Left colon (tissue), 2 donors: ENCODE results near the gene STAT3. TPM values are rescaled to one million over a fixed set of nuclear protein-coding genes. Genes with fewer than 3 reads are reported as not detected.
"Not testable (repeated sequence)": the region's sequence is repeated elsewhere in the genome, so short reads cannot be mapped to it uniquely, and the experiment has no call there.

ENCODE experiments used
- ATAC-seq: fragments of 200-7000 bp; cut with Tn5 transposase; one replicate; pipeline ENCODE4 v1.9.1; 2020; ENCODE audit warnings: mild to moderate bottlenecking, moderate library complexity
- DNase-seq, 2 donors: peaks; one replicate each; pipeline ENCODE4 v3.0.0-alpha.2; 2020
- intact Hi-C, 2 donors: fragments of 100-400 bp; cut with DNase I in 1 of 2; cut with micrococcal nuclease in 1 of 2; formaldehyde crosslinking; loops; one replicate each; pipeline versions ENCODE4 v1.11.2 to v1.14.0; 2022; cut with DNase I, micrococcal nuclease
- total RNA-seq, 2 donors: library from RNA; stranded (reverse); fragmentation: NEBNext Ultra II Directional; extraction: Animal tissue kit (Norgen Biotek cat#: 25700); gene quantifications; one replicate each; pipeline ENCODE4 v1.2.1, GENCODE V29; 2021
- donor health status: DM: no; HTN: no; CAD: no.
- donor health status: DM: yes; HTN: yes; CAD: no.

The STAT3 gene
- total RNA-seq, 2 donors from 2014 or later, result 150 to 212 TPM

DNA sequence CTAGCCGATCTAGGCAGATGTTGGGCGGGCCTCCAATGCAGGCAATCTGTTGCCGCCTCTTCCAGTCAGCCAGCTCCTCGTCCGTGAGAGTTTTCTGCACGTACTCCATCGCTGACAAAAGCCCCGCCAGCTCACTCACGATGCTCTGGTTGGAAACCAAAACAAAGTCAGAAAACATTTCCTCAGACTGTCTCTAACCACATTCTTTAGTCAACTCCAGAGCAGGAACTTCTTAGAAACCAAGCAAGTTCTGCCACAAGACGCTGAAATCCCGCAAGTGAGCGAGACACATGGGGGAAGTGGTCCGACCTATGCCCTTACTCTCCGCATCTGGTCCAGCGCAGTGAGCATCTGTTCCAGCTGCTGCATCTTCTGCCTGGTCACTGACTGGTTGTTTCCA is 50.8 kb downstream of the STAT3 start:
- DNase-seq (no peak), ATAC-seq (no peak)
- intact Hi-C loops, result no loop called here

DNA sequence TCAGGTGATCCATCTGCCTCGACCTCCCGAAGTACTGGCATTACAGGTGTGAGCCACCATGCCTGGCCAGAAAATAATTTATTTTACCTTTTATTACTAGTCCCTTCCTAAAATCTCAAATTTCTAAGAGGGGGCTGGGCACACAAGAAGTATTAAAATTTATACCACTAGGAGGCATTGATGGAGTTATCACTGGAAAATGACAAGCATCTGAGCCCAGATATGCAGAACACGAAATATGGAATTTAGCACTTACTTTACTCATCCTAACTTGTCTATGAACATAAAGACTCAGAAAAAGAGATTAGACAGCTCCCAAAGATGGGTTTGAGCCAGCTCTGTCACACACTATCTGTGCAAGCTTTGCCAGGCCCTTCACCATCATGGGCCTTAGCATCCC is 53.6 kb downstream of the STAT3 start:
- DNase-seq (no peak), ATAC-seq (no peak)
- intact Hi-C loops, result no loop called here

DNA sequence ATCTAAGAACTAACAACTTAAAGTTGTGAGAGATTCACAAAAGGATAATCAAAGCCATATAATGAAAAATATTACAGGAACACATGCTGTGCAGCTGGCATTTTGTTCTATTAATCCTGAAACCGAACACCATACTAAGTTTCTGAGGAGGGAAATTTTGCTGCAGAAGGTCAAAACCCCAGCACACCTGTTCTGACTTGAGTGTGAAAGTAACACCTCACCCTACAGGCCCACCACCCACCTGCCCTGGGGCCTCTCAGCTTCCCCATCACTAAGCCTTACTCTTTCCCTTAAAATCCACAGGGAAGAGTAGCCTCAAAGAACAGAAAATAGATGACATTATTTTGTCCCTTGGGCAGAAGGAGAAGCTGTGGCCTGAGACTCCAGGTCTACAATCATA is 55.2 kb downstream of the STAT3 start:
- no peak for DNase-seq
- intact Hi-C loops, result no loop called here
- ATAC-seq, result no peak

DNA sequence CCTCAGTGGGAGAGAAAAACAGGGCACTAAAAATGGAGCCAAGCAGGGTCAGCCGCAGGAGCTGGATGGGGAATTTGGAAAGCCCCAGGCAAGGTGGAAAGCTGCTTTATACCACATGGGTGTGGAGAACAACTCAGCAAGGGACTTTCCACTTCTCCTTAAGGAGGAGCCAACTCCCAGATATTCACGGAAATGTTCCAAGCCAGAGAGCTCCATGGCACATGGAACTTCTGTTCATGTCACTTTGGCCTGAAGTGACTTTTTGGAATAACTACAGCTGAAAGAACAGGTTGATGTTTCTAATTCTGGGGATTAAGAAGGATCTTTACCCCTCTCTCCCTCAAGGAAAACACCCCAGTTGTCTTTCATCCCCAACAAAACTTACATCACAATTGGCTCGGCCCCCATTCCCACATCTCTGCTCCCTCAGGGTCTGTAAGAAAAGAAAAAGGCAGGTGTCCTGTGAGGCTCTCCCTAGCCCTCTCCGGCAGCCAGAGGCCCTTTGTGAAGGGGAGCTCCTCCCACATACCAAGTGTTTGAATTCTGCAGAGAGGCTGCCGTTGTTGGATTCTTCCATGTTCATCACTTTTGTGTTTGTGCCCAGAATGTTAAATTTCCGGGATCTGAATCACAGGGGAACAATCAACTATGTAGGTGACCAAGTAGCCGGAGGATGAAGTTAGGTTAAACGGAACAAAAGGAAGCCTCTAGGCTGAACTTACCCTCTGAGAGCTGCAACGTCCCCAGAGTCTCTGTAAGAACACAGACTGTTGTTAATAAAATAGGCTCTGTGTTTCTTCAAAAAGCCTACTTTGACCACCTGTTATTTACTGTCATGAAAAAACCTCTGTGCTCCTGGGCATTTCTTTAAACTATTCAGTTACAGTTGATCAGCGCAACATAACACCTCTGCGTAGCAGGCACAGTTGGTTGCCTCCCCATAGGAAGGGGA is 58.9 kb downstream of the STAT3 start:
- DNase-seq (peak in 1 of 2 donors; percentile 45), ATAC-seq (peak; percentile 95)
- intact Hi-C loops, result no loop called here

DNA sequence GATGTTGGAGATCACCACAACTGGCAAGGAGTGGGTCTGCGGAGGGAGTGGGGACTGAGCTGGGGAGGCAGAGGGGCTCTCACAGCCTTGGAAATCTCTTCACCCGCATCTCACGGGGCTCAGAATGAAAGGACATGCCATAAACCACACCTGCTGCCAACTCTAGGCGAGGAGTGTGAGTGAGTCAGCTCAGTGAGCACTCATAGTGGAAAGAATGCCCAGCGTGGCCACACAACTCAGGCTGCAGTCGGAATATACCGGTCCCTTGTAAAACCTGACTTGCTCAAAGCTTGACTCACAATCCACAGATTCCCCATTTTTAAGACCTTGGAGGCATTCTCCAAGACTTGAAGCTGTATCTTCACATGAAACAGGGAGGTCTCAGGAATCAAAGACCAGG is 63.2 kb downstream of the STAT3 start:
- ATAC-seq (peak; percentile 38), DNase-seq (no peak)
- intact Hi-C loops, result no loop called here

DNA sequence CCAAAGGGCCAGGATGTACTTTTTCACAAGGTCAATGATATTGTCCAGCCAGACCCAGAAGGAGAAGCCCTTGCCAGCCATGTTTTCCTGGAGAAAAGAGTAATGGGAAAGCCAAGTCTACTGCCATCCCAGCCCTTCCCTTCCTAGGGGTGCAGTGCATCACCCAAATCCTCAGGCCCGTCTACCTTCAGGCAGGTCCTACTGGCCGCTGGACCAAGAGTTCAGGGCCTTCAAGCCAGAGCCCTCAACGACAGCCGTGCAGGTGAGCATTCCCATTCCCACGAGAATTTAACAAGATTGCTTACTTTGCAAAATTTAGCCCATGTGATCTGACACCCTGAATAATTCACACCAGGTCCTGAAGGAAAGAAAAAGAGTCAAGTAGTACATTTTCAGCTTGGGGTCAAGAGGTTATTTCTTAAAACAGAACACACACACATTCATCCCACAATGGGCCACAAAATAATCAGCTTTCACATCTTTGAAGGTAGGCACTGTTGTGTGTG is 64.9 kb downstream of the STAT3 start:
- DNase-seq (no peak), ATAC-seq (no peak)
- intact Hi-C loops, result loop anchor here in 1 of 2 donors (2.0 kb wide), 1 partner anchor 83 kb away; no protein-coding TSS in a partner anchor

DNA sequence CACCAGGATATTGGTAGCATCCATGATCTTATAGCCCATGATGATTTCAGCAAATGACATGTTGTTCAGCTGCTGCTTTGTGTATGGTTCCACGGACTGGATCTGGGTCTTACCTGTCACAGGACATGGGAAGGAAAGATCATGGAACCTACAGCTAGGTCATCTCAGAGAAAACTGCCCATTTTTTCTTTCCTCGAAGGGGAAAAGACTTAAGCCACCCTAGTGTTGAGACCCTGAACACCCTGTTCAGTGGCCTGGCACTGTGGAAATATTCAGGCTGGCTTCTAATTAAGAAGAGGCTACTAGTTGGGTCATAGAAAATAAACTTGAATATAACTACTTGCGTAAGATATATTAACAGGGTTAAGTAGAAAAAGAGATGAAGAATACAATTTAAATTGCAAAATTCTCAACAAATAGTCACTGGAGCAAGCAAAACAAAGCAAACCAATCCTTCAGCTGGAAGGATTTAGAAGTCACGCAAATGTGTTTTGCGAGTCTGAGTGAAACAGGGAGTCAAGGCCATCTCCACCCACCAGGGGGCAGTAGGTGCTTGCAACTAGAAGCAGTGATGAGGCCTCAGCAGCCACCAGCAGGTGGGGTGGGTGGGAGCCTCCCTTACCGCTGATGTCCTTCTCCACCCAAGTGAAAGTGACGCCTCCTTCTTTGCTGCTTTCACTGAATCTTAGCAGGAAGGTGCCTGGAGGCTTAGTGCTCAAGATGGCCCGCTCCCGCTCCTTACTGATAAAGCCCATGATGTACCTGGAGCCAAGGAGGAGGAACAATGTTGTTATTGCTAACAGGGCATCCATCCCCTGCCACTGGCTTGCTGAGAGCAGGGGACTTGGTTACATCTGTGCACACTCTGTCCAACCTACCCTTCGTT is 65.6 kb downstream of the STAT3 start:
- ATAC-seq, result peak; percentile 94
- intact Hi-C loops, result loop anchor here in 1 of 2 donors (2.0 kb wide), 1 partner anchor 84 kb away; no protein-coding TSS in a partner anchor
- DNase-seq, result peak; percentile 90 to 98

DNA sequence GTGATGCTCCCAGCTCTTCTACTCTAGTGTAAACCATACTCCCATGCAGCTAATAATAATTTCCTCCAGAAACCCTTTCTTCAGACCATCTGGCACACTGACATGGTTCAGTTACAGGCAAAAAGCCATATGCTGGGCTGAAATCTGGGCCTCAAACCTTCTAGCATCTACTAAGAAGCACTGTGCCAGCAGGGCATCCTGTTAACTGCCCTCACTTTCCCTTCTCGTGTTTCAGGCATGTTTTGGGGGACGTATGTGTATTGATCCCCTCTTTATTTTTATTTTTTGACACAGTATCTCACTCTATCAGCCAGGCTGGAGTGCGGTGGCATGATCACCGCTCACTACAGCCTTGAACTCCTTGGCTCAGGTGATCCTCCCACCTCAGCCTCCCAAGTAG is 66.7 kb downstream of the STAT3 start:
- no peak for ATAC-seq
- DNase-seq, result no peak
- intact Hi-C loops, result no loop called here

DNA sequence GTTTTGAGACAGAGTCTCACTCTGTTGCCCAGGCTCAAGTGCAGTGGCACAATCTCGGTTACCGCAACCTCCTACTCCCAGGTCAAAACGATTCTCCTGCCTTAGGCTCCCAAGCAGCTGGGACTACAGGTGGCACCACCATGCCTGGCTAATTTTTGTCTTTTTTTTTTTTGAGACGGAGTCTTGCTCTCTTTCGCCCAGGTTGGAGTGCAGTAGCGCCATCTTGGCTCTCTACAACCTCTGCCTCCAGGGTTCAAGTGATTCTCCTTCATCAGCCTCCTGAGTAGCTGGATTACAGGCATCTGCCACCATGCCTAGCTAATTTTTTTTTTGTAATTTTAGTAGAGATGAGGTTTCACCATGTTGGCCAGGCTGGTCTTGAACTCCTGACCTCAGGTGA is 70.3 kb downstream of the STAT3 start:
- intact Hi-C loops, result loop anchor here (10.0 kb wide), 2 partner anchors 87 to 207 kb away; no protein-coding TSS in a partner anchor
- DNase-seq, ATAC-seq: not testable (repeated sequence)

DNA sequence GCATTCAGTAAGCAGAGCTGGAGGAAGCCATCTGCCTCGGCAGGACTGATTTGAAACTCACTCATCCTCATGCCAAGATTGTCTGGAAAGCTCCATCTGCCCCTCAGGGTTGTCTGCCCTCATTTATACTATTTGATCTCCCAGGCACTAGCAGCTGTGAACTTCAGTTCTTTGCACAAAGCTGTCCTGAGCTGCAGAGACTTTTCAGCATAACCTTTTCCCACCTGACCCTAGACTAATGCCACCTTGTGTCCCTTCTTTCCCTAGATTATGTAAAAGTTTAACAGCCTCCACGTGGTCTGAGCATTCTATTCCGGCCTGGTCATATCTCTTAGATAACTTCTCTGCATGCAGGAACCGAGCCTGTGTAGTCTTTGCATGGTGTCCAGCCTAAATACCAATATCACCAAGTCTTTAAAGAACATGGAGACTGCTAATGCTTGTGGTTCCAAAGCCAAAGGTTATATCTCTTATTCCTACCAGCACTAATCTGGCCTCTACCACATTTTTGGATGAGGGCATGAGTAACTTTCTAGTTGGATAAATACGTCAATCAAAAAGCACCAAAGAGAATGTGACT is 70.9 kb downstream of the STAT3 start:
- no peak for ATAC-seq
- DNase-seq, result no peak
- intact Hi-C loops, result loop anchor here (10.0 kb wide), 2 partner anchors 87 to 207 kb away; no protein-coding TSS in a partner anchor

DNA sequence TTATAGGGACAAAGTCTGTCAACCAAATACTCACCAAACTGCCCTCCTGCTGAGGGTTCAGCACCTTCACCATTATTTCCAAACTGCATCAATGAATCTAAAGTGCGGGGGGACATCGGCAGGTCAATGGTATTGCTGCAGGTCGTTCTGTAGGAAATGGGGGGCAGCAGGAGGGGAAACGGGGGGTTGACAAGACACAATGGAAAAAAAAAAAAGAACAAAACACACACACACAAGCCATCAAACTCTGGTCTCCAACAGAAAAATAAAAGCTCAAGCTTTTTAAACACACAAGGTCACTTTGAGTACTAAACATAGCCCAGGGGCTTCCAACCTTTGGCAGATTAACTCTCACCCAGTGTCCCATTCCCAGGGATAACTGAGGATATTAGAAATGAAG is 71.5 kb downstream of the STAT3 start:
- ATAC-seq (no peak), DNase-seq (no peak)
- intact Hi-C loops, result loop anchor here (10.0 kb wide), 2 partner anchors 88 to 208 kb away; no protein-coding TSS in a partner anchor

DNA sequence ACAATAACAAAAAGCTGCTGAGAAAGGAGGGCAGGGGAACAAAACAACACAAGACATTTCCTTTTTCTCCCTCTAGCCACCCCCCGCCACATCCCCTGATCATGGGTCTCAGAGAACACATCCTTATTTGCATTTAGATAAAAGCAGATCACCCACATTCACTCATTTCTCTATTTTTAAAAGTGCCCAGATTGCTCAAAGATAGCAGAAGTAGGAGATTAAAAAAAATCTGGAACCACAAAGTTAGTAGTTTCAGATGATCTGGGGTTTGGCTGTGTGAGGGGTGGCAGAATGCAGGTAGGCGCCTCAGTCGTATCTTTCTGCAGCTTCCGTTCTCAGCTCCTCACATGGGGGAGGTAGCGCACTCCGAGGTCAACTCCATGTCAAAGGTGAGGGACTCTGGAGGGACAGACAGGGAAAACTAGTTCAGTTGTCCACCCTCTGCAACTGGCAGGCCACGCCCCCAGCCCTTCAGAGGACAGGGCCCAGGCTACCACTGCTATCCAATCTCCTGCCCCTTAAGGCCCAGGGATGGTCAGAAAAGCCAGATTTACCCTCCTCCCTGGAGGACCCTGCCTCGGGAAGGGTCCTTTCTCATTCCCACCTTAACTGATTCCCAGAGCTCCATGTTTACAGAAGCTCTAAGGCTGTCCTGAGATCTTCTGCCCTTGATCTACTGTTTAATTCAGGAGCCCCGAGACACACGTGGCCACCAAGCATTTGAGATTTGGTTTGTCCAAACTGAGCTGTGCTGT is 72.7 kb downstream of the STAT3 start:
- ATAC-seq (no peak), DNase-seq (peak in 1 of 2 donors; percentile 27)
- intact Hi-C loops, result loop anchor here (10.0 kb wide), 2 partner anchors 89 to 209 kb away; no protein-coding TSS in a partner anchor

DNA sequence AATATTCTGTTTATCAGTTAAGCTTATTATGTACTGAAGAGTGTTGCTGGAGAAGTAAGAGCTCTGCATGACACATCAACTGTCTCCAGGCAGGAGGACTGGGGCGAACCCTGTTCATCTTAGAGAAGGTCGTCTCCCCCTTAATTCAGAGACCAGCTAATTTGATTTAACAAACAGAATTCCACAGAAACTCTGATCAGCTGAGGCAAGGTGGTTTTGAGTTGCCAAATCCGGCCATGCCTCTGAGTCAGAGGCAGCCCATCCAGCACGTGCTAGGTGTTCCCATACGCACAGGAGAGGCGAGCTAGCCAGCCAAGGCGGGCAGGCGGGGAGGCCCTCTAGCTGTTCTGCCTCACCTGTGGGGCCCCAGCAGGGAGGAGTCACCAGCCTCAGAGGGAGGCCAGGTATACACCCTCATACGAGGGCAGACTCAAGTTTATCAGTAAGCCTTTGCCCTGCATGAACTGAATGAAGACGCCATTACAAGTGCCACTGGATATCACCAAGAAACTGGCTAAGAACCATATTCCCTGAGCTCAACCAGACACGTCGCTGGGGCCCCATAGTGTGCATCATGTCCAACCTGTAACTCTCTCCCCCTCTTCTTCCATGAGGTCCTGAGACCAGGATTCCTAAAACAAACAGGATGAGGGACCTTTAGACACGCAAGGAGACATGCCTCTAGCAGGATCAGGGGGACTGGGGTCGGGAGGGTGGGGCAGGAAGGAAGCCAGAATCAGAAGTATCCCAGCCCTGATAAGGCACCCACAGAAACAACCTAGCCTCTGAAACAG is 74.3 kb downstream of the STAT3 start:
- intact Hi-C loops, result loop anchor here (10.0 kb wide), 2 partner anchors 91 to 211 kb away; no protein-coding TSS in a partner anchor
- DNase-seq, result no peak
- ATAC-seq, result no peak

DNA sequence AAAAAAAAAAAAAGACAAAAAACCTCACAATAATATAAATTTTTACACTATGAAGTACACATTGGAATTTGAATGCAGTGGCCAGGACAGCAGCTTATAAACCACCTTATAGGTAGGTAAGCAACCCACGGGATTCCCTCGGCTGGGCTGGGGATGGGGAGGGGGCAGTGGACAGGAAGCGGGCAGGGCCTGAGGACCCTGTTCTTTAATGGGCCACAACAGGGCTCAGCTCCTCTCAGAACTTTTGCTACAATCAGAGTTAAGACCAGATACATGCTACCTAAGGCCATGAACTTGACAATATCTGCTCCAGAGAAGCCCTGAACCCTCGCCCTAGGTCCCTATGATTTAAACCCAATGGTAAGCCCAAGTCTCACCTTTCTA is 74.9 kb downstream of the STAT3 start:
- ATAC-seq (no peak), DNase-seq (no peak)
- intact Hi-C loops, result loop anchor here (10.0 kb wide), 2 partner anchors 91 to 211 kb away; no protein-coding TSS in a partner anchor

DNA sequence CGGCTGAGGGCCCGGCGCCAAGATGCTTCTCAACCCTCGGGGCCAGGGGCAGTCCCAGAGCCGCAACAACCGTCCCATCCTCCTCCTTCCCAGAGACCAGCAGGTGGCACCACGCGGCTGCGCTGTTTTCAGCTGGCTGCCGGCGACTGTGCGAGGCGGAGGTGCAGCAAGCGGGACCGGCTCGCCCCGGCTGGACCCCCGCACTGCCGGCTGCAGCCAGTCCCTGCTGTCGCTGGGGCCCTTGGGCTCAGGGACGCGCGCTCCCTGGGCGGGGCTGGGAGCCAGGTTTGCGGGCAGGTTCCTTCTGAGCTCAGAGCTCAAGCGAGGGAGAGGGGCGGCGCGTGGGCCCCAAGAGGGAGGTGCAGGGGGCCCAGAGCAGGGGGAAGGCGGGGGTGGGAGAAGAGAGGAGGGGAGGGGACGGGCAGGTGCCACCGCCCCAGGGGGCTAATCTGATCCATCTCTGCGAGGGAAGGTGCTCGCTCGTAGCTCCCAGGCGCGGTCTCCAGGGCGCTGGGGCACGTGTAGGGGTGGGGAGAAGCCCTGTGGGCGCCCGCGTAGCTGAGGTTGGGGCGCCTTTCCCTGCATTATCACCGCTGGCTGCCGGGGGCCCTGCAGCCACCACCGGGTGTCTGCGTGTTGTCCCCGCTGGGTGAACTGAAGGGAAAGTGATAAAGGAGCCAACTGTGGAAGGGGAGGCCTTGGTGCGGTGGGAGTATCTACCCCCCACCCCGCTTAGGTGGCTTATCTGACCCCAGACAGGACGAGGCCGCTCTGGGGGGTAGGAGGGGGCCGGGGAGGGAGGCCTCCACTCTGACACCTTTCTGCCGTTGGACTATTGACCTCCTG is 75.7 kb downstream of the STAT3 start:
- ATAC-seq (peak; percentile 73), DNase-seq (peak; percentile 81 to 85)
- intact Hi-C loops, result loop anchor here (10.0 kb wide), 2 partner anchors 92 to 212 kb away; no protein-coding TSS in a partner anchor

DNA sequence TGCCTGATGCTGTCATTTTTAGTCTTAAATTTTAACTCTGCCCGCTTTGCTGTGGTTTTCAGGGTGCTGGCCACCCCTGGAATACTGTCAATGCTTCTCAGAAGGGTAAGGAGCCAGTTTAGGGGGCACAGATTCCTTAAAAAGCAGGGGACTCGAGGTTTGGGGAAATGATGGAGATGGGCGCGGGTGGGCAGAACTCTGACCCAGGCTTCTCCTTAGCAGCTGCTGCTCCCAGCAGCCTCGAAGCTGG is 76.3 kb downstream of the STAT3 start:
- intact Hi-C loops, result loop anchor here (10.0 kb wide), 2 partner anchors 93 to 213 kb away; no protein-coding TSS in a partner anchor
- no peak for DNase-seq
- ATAC-seq, result no peak
